GM23248 (cell line): ENCODE data around the gene ZBTB20. TPM values are rescaled to one million over a fixed set of nuclear protein-coding genes. Genes with fewer than 3 reads are reported as not detected.

Experiments used
- DNase-seq: peaks from one replicate; pipeline ENCODE4 v3.0.0-alpha.2; 2015
- H2AFZ ChIP-seq: fragments of 200-600 bp; sonication (generic); 2 replicates; pipeline ENCODE4 v1.6.1; 2016; ENCODE audit warnings: antibody characterized with exemption
- H3F3A ChIP-seq: fragments of 200-600 bp; sonication (generic); 2 replicates; pipeline ENCODE4 v1.6.1; 2016; ENCODE audit warnings: mild to moderate bottlenecking, antibody characterized with exemption, mixed run types; ENCODE audit not compliant: insufficient read depth
- H3K27ac ChIP-seq: fragments of 200-600 bp; sonication (generic); 2 replicates; pipeline ENCODE4 v1.5.1; 2016; ENCODE audit warnings: mild to moderate bottlenecking
- H3K27me3 ChIP-seq: fragments of 200-600 bp; sonication (generic); replicated peaks from 2 replicates; pipeline ENCODE4 v1.6.1; 2016; ENCODE audit warnings: mild to moderate bottlenecking; ENCODE audit not compliant: insufficient read depth
- H3K36me3 ChIP-seq: fragments of 200-600 bp; sonication (generic); 2 replicates; pipeline ENCODE4 v1.6.1; 2016; ENCODE audit warnings: low read depth, mild to moderate bottlenecking
- H3K4me1 ChIP-seq: fragments of 200-600 bp; sonication (generic); 2 replicates; pipeline ENCODE4 v1.6.1; 2016; ENCODE audit warnings: mild to moderate bottlenecking; ENCODE audit not compliant: insufficient read depth
- H3K4me2 ChIP-seq: fragments of 200-600 bp; sonication (generic); one replicate; pipeline ENCODE4 v1.6.1; 2016; ENCODE audit warnings: mild to moderate bottlenecking; ENCODE audit not compliant: unreplicated experiment
- H3K4me3 ChIP-seq: fragments of 200-600 bp; sonication (generic); 2 replicates; pipeline ENCODE4 v1.5.1; 2016; ENCODE audit warnings: mild to moderate bottlenecking
- H3K79me2 ChIP-seq: fragments of 200-600 bp; sonication (generic); 2 replicates; pipeline ENCODE4 v1.6.1; 2016; ENCODE audit warnings: mild to moderate bottlenecking; ENCODE audit not compliant: insufficient read depth
- H3K9ac ChIP-seq: fragments of 200-600 bp; sonication (generic); 2 replicates; pipeline ENCODE4 v1.6.1; 2016; ENCODE audit warnings: mild to moderate bottlenecking
- H3K9me2 ChIP-seq: fragments of 200-600 bp; sonication (generic); 2 replicates; pipeline ENCODE4 v1.6.1; 2016; ENCODE audit warnings: mixed run types, mild to moderate bottlenecking, moderate library complexity; ENCODE audit not compliant: insufficient read depth
- H3K9me3 ChIP-seq: fragments of 200-600 bp; sonication (generic); one replicate; pipeline ENCODE4 v1.6.1; 2017; ENCODE audit warnings: low read depth
- H4K20me1 ChIP-seq: fragments of 200-600 bp; sonication (generic); 2 replicates; pipeline ENCODE4 v1.6.0; 2016; ENCODE audit not compliant: insufficient read depth
- EZH2 ChIP-seq: fragments of 200-600 bp; sonication (generic); IDR thresholded peaks from 2 replicates; pipeline ENCODE4 v1.6.1; 2018; ENCODE audit warnings: antibody characterized with exemption, mild to moderate bottlenecking; ENCODE audit not compliant: insufficient read depth, poor library complexity, severe bottlenecking
- EZH2phosphoT487 ChIP-seq: fragments of 200-600 bp; sonication (generic); IDR thresholded peaks from 2 replicates; pipeline ENCODE4 v1.6.1; 2018; ENCODE audit warnings: antibody characterized with exemption, moderate library complexity, mild to moderate bottlenecking, low read depth; ENCODE audit not compliant: insufficient read depth
- WGBS, 2 experiments: methylation state at CpG; one replicate each; pipeline ENCODE4 v1.1.6; 2015 to 2017; ENCODE audit warnings: low lambda C conversion rate in 2 of 2, low coverage in 1 of 2; ENCODE audit errors: missing lambda C conversion rate in 2 of 2; 5-methylcytosine and 5-hydroxymethylcytosine counted together
- in situ Hi-C: fragments of 300-500 bp; cut with MboI; formaldehyde crosslinking; loops from 2 replicates; pipeline ENCODE4 v1.15.0; 2020
- polyA plus RNA-seq: library from polyadenylated mRNA; unstranded; fragments of >200 nt; fragmentation: Nextera tagmentation; extraction: Ambion mirVana; gene quantifications from 2 replicates; pipeline ENCODE4 v1.2.1, GENCODE V29; 2016
- total RNA-seq: library from RNA; depleted of rRNA; stranded (reverse); fragments of >200 nt; shearing (Covaris generic); gene quantifications from 2 replicates; pipeline ENCODE4 v1.2.3, GENCODE V29; 2014

The ZBTB20 gene
- total and polyA plus RNA-seq, 2 experiments from 2014 or later = 9.2 to 12.2 TPM

DNA sequence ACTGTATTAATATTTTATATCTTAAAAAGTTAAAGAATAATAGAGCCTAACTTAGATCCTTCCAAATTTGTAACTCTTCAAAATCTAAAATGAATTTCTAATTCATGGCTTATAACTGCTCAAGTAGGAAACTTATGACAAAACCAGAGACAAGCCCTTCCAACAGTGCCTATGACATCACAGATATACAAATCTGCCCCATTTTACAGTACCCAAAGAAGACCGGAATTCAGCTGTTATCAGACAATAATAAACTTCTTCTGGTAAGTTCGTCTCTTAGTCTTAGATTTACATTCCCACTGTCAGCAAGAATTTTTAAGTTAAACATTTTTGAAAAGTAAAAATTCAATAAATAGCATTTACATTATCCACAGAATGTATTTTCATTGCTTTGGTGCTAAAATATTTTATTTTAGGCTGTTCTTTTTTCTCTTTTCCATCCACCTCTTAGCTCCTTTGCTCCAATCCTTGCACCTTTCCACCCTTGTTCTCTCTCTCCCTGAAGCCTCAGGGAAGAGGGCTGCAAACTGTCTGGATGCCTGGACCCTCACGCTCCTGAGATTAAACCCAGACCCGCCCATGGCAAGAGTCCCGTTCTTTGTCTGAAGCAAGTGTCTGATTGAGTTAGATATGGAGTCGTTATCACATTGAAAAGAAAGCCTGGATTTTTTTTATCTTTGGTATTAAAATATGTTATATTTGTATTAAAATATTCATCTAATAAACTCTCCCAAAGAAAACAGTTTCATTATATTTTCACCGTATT lies 312.7 kb downstream of the ZBTB20 start:
- no peaks in the 10 kb centered on the region for H3K9me3 ChIP-seq
- H3K27ac ChIP-seq = no peak overlapping the region
- H3K9ac ChIP-seq = no peak overlapping the region
- no peak overlapping the region for H3K4me2 ChIP-seq
- TF ChIP-seq EZH2phosphoT487 (no peak), EZH2 (no peak)
- H2AFZ ChIP-seq = no peak overlapping the region
- no peaks in the 10 kb centered on the region for H3K27me3 ChIP-seq
- H3K79me2 ChIP-seq = no peaks in the 10 kb centered on the region
- in situ Hi-C loops = loop anchor here (10.0 to 25.0 kb wide), 3 partner anchors 250 to 978 kb away; no protein-coding TSS in a partner anchor
- no peak for DNase-seq
- H3F3A ChIP-seq = no peaks in the 10 kb centered on the region
- H3K9me2 ChIP-seq = no peaks in the 10 kb centered on the region; the same call in 1 of the 2 replicates
- no peaks in the 10 kb centered on the region for H3K4me1 ChIP-seq
- H3K4me3 ChIP-seq = no peak overlapping the region
- H4K20me1 ChIP-seq = no peaks in the 10 kb centered on the region
- no peaks in the 10 kb centered on the region for H3K36me3 ChIP-seq
- WGBS, 2 experiments = 77 to 78% methylated on average over 7 of the region's 7 CpGs

GRCh38 chr3:114831861-114832260 lies 315.2 kb downstream of the ZBTB20 start:
- Histone ChIP-seq H3K36me3 (no peaks in the 10 kb centered on the region), H3K4me3 (no peak overlapping the region), H3K9me2 (no peaks in the 10 kb centered on the region; the same call in 1 of the 2 replicates), H3K9me3 (no peaks in the 10 kb centered on the region), H2AFZ (no peak overlapping the region), H3K4me2 (no peak overlapping the region), H3F3A (no peaks in the 10 kb centered on the region), H3K9ac (no peak overlapping the region), H3K27me3 (no peaks in the 10 kb centered on the region), H3K27ac (no peak overlapping the region), H3K79me2 (no peaks in the 10 kb centered on the region), H4K20me1 (no peaks in the 10 kb centered on the region), H3K4me1 (no peaks in the 10 kb centered on the region)
- in situ Hi-C loops = loop anchor here (10.0 to 25.0 kb wide), 3 partner anchors 253 to 980 kb away; no protein-coding TSS in a partner anchor
- no peak for TF ChIP-seq EZH2
- no peak for TF ChIP-seq EZH2phosphoT487
- 92% methylated on average over 1 of the region's 1 CpG for WGBS, 2 experiments
- no peak for DNase-seq

DNA sequence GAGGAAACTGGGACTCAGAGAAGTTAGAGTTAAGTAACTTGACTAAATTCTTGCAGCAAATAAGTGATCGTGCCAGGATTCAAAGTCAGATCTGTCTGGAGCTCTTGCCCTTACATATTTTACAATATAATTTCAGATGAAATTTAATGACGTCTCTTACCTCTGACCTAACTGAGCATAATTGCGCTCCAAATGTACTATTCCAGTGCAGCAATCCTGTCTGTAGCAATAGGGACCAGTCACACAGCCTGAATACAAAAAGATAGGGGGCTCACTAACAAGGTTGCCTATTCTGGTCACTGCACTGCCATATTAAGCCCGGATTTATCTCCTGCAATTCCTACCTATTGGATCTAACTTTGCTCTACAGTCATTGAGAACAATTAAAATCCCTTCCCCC lies 316.4 kb downstream of the ZBTB20 start:
- in situ Hi-C loops = loop anchor here (10.0 to 25.0 kb wide), 3 partner anchors 254 to 982 kb away; no protein-coding TSS in a partner anchor

GRCh38 chr3:114829783-114830182 lies 317.3 kb downstream of the ZBTB20 start:
- 95 to 96% methylated on average over 2 of the region's 2 CpGs for WGBS, 2 experiments
- in situ Hi-C loops = loop anchor here (10.0 to 25.0 kb wide), 3 partner anchors 255 to 983 kb away; no protein-coding TSS in a partner anchor

More for the DNA sequence above, 316.4 kb downstream of the ZBTB20 start:
- H3F3A ChIP-seq = no peaks in the 10 kb centered on the region
- no peak overlapping the region for H2AFZ ChIP-seq
- no peak for DNase-seq
- H3K9me3 ChIP-seq = no peaks in the 10 kb centered on the region
- no peak overlapping the region for H3K9ac ChIP-seq
- H3K9me2 ChIP-seq = no peaks in the 10 kb centered on the region; the same call in 1 of the 2 replicates
- H3K27me3 ChIP-seq = no peaks in the 10 kb centered on the region
- H4K20me1 ChIP-seq = no peaks in the 10 kb centered on the region
- no peak overlapping the region for H3K4me2 ChIP-seq
- H3K4me1 ChIP-seq = no peaks in the 10 kb centered on the region
- H3K27ac ChIP-seq = no peak overlapping the region
- 80% methylated on average over 4 of the region's 4 CpGs for WGBS, 2 experiments
- H3K79me2 ChIP-seq = no peaks in the 10 kb centered on the region
- TF ChIP-seq EZH2 (no peak), EZH2phosphoT487 (no peak)
- H3K36me3 ChIP-seq = no peaks in the 10 kb centered on the region
- H3K4me3 ChIP-seq = no peak overlapping the region

More at GRCh38 chr3:114829783-114830182, 317.3 kb downstream of the ZBTB20 start:
- DNase-seq = no peak
- Histone ChIP-seq H3K4me2 (no peak overlapping the region), H4K20me1 (no peaks in the 10 kb centered on the region), H3K4me3 (no peak overlapping the region), H3K27me3 (no peaks in the 10 kb centered on the region), H2AFZ (no peak overlapping the region), H3K27ac (no peak overlapping the region), H3K9me2 (no peaks in the 10 kb centered on the region; the same call in 1 of the 2 replicates), H3K79me2 (no peaks in the 10 kb centered on the region), H3K36me3 (no peaks in the 10 kb centered on the region), H3F3A (no peaks in the 10 kb centered on the region), H3K9ac (no peak overlapping the region), H3K4me1 (no peaks in the 10 kb centered on the region), H3K9me3 (no peaks in the 10 kb centered on the region)
- TF ChIP-seq EZH2phosphoT487 = no peak
- TF ChIP-seq EZH2 = no peak
